ENCODE data around the gene ZBTB45. TPM values are rescaled to one million over a fixed set of nuclear protein-coding genes. Genes with fewer than 3 reads are reported as not detected.
A peak's percentile ranks its signal among the peaks of the same experiment; 100 is the strongest.
"Not testable (repeated sequence)": the region's sequence is repeated elsewhere in the genome, so short reads cannot be mapped to it uniquely, and the experiment has no call there.

Gene ZBTB45
- total RNA-seq, 2 donors from 2014 or later, result 7.0 to 8.2 TPM

GRCh38 chr19:58516246-58516836 is 3.3 kb downstream of the ZBTB45 start:
- peaks cover 2% of the 10 kb centered on the region for H3K36me3 Mint-ChIP-seq (ENCODE audit: low read depth)
- DNase-seq (no peak), ATAC-seq (no peak)
- peaks cover 39% of the 10 kb centered on the region for H3K4me1 Mint-ChIP-seq
- H3K4me3 Mint-ChIP-seq, result no peak overlapping the region
- H3K27ac Mint-ChIP-seq, result no peak overlapping the region
- no peaks in the 10 kb centered on the region for H3K27me3 Mint-ChIP-seq
- no peaks in the 10 kb centered on the region for H3K9me3 ChIP-seq (ENCODE audit: control insufficient read depth, low read length, poor library complexity, severe bottlenecking)

- no peaks in the 10 kb centered on the region for H3K9me3 ChIP-seq (ENCODE audit: control insufficient read depth, low read length, poor library complexity, severe bottlenecking)
- no peak for ATAC-seq
- Mint-ChIP-seq H3K4me3 (peak overlapping the region; percentile 67), H3K27me3 (no peaks in the 10 kb centered on the region), H3K27ac (no peak overlapping the region), H3K4me1 (peaks cover 37% of the 10 kb centered on the region), H3K36me3 (ENCODE audit: low read depth) (peaks cover 2% of the 10 kb centered on the region)
- no peak for DNase-seq
These were observed 4.4 kb downstream of the ZBTB45 start for GRCh38 chr19:58515259-58515658.

- H3K4me3 Mint-ChIP-seq, result peak overlapping the region; percentile 84
- no peak for DNase-seq
- no peak for ATAC-seq
- H3K27ac Mint-ChIP-seq, result peak overlapping the region; percentile 60
- peaks cover under 1% of the 10 kb centered on the region for H3K36me3 Mint-ChIP-seq (ENCODE audit: low read depth)
- no peaks in the 10 kb centered on the region for H3K27me3 Mint-ChIP-seq
- peaks cover 31% of the 10 kb centered on the region for H3K4me1 Mint-ChIP-seq
- no peaks in the 10 kb centered on the region for H3K9me3 ChIP-seq (ENCODE audit: control insufficient read depth, low read length, poor library complexity, severe bottlenecking)
These were observed 5.0 kb downstream of the ZBTB45 start for GRCh38 chr19:58514564-58515022.

- DNase-seq (peak; percentile 90 to 97 (median 93)), ATAC-seq (peak; percentile 95)
- Mint-ChIP-seq H3K27me3 (no peaks in the 10 kb centered on the region), H3K27ac (peak overlapping the region; percentile 60), H3K4me1 (peaks cover 25% of the 10 kb centered on the region), H3K4me3 (peak overlapping the region; percentile 84), H3K36me3 (ENCODE audit: low read depth) (no peaks in the 10 kb centered on the region)
- no peaks in the 10 kb centered on the region for H3K9me3 ChIP-seq (ENCODE audit: control insufficient read depth, low read length, poor library complexity, severe bottlenecking)
These were observed 5.7 kb downstream of the ZBTB45 start for GRCh38 chr19:58513694-58514563.

- peak overlapping the region; percentile 60 for H3K27ac Mint-ChIP-seq
- ATAC-seq, result no peak
These were observed 6.4 kb downstream of the ZBTB45 start for GRCh38 chr19:58513213-58513693.

GRCh38 chr19:58511353-58512208 is 8.0 kb downstream of the ZBTB45 start, which contains the start of gene SLC27A5:
TSS of gene SLC27A5 (minus strand) at chr19:58511992. CDS start at chr19:58511955, 37 bp downstream.
- H3K4me1 Mint-ChIP-seq, result peaks cover 14% of the 10 kb centered on the region
- H3K36me3 Mint-ChIP-seq (ENCODE audit: low read depth), result no peaks in the 10 kb centered on the region
- H3K27ac Mint-ChIP-seq, result peak within 1 kb of the TSS; percentile 65
- ATAC-seq, result no peak
- DNase-seq, result no peak
- H3K4me3 Mint-ChIP-seq, result peak within 1 kb of the TSS; percentile 21
- no peaks in the 10 kb centered on the region for H3K9me3 ChIP-seq (ENCODE audit: control insufficient read depth, low read length, poor library complexity, severe bottlenecking)
- no peaks in the 10 kb centered on the region for H3K27me3 Mint-ChIP-seq

More at GRCh38 chr19:58513213-58513693, 6.4 kb downstream of the ZBTB45 start:
- DNase-seq, result no peak
- H3K36me3 Mint-ChIP-seq (ENCODE audit: low read depth), result no peaks in the 10 kb centered on the region
- no peaks in the 10 kb centered on the region for H3K27me3 Mint-ChIP-seq
- H3K9me3 ChIP-seq (ENCODE audit: control insufficient read depth, low read length, poor library complexity, severe bottlenecking), result no peaks in the 10 kb centered on the region
- H3K4me1 Mint-ChIP-seq, result peaks cover 18% of the 10 kb centered on the region
- H3K4me3 Mint-ChIP-seq, result peak overlapping the region; percentile 84

GRCh38 chr19:58510084-58510862 is 9.3 kb downstream of the ZBTB45 start:
- no peaks in the 10 kb centered on the region for H3K9me3 ChIP-seq (ENCODE audit: control insufficient read depth, low read length, poor library complexity, severe bottlenecking)
- Mint-ChIP-seq H3K4me3 (no peak overlapping the region), H3K36me3 (ENCODE audit: low read depth) (no peaks in the 10 kb centered on the region), H3K27ac (peak overlapping the region; percentile 3), H3K27me3 (no peaks in the 10 kb centered on the region), H3K4me1 (peaks cover 7% of the 10 kb centered on the region)
- DNase-seq, result no peak
- ATAC-seq, result no peak

- DNase-seq (no peak), ATAC-seq (no peak)
- H3K9me3 ChIP-seq (ENCODE audit: control insufficient read depth, low read length, poor library complexity, severe bottlenecking), result no peaks in the 10 kb centered on the region
- Mint-ChIP-seq H3K4me3 (no peak overlapping the region), H3K36me3 (ENCODE audit: low read depth) (no peaks in the 10 kb centered on the region), H3K4me1 (peaks cover 5% of the 10 kb centered on the region), H3K27ac (no peak overlapping the region), H3K27me3 (no peaks in the 10 kb centered on the region)
These were observed 9.9 kb downstream of the ZBTB45 start for GRCh38 chr19:58509731-58510083.

- ATAC-seq; H3K27ac Mint-ChIP-seq; H3K36me3 Mint-ChIP-seq (ENCODE audit: low read depth); H3K27me3 Mint-ChIP-seq; H3K4me3 Mint-ChIP-seq; H3K9me3 ChIP-seq (ENCODE audit: control insufficient read depth, low read length, poor library complexity, severe bottlenecking); DNase-seq; H3K4me1 Mint-ChIP-seq: not testable (repeated sequence)
These were observed 11.9 kb downstream of the ZBTB45 start for GRCh38 chr19:58507602-58508223.

GRCh38 chr19:58500242-58500641 is 19.4 kb downstream of the ZBTB45 start:
- H3K9me3 ChIP-seq (ENCODE audit: control insufficient read depth, low read length, poor library complexity, severe bottlenecking), result no peaks in the 10 kb centered on the region
- Mint-ChIP-seq H3K27ac (no peak overlapping the region), H3K4me1 (peaks cover 17% of the 10 kb centered on the region), H3K4me3 (no peak overlapping the region), H3K36me3 (ENCODE audit: low read depth) (no peaks in the 10 kb centered on the region), H3K27me3 (no peaks in the 10 kb centered on the region)
- ATAC-seq (no peak), DNase-seq (no peak)

- ATAC-seq (peak; percentile 89), DNase-seq (peak; percentile 78 to 90 (median 85))
- H3K36me3 Mint-ChIP-seq (ENCODE audit: low read depth), result no peaks in the 10 kb centered on the region
- H3K27ac Mint-ChIP-seq, result peak overlapping the region; percentile 61
- H3K4me1 Mint-ChIP-seq, result peaks cover 17% of the 10 kb centered on the region
- H3K27me3 Mint-ChIP-seq, result no peaks in the 10 kb centered on the region
- no peaks in the 10 kb centered on the region for H3K9me3 ChIP-seq (ENCODE audit: control insufficient read depth, low read length, poor library complexity, severe bottlenecking)
- peak overlapping the region; percentile 87 for H3K4me3 Mint-ChIP-seq
These were observed 20.3 kb downstream of the ZBTB45 start for GRCh38 chr19:58499021-58499927.

Measured in T-helper 17 cell (primary cell).